Ishikawa (cell line): Measurements from ENCODE around the gene TRIO.

Experiments used
- CEBPB ChIP-seq: IDR thresholded peaks from 2 replicates; pipeline ENCODE4 v1.6.1; 2012
- EGR1 ChIP-seq: IDR thresholded peaks from 2 replicates; pipeline ENCODE4 v1.6.1; 2012
- EP300 ChIP-seq: IDR thresholded peaks from 2 replicates; pipeline ENCODE4 v1.6.1; 2012; ENCODE audit warnings: borderline replicate concordance
- FOXM1 ChIP-seq: IDR thresholded peaks from 2 replicates; pipeline ENCODE4 v1.6.1; 2012; ENCODE audit warnings: low read depth, borderline replicate concordance
- TAF1 ChIP-seq: IDR thresholded peaks from 2 replicates; pipeline ENCODE4 v1.6.1; 2012; ENCODE audit warnings: low read depth, mild to moderate bottlenecking
- USF1 ChIP-seq: IDR thresholded peaks from 2 replicates; pipeline ENCODE4 v1.6.1; 2012
- YY1 ChIP-seq: IDR thresholded peaks from 2 replicates; pipeline ENCODE4 v1.6.1; 2012; ENCODE audit warnings: low read depth
- TF ChIP-seq, protein P1 (sequence below): IDR thresholded peaks from 2 replicates; pipeline ENCODE4 v1.6.1; 2012

DNA sequence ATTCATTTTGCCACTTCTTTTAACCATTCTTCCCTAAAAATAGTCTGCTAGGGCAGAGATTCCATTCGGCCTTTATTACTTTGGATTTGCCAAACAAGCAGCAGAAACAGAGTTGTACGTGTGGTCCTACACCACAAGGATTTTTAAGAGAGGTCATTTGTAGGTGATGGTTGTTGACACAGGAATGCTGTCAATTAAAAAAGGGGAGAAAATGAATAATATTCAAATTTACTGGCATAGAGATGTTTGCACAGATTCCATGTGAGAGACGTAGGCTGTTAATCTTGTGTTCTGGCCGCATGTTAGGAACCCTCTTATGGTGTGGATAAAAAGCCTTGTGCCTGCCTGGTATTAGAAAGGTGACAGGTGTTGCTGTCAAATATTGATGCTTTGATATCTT, 34.9 kb downstream of the TRIO start:
- TF ChIP-seq TAF1 (no peak), EGR1 (no peak), USF1 (no peak), EP300 (no peak), YY1 (no peak), CEBPB (no peak), FOXM1 (no peak)
- TF ChIP-seq, protein P1, sequence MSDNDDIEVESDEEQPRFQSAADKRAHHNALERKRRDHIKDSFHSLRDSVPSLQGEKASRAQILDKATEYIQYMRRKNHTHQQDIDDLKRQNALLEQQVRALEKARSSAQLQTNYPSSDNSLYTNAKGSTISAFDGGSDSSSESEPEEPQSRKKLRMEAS = no peak
